Measurements from ENCODE around the gene FOXO1. TPM values are rescaled to one million over a fixed set of nuclear protein-coding genes. Genes with fewer than 3 reads are reported as not detected.

The FOXO1 gene
- total RNA-seq, 1 experiment from 2014 or later: 12.2 TPM

DNA sequence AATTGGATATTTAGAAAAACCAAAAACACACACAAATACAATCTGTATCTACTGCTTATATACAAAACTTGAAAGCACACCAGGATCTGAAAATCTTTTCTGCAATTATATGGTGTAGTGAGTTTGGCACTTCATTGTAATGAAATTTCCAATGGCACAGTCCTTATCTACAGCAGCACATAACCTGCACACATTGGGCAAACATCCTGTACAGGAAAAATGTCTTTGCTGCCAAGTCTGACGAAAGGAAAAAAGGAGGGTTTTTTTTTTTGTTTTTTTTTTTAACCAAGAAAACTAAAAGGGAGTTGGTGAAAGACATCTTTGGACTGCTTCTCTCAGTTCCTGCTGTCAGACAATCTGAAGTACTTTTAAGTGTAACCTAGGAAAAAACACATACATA is 107.8 kb downstream of the FOXO1 start:
- DNase-seq (ENCODE audit: low read depth, low spot score) (no peak), ATAC-seq (no peak)
- Histone ChIP-seq H3K9me3 (ENCODE audit: control insufficient read depth in 1 of 2, insufficient read depth in 1 of 2, low read depth in 1 of 2, low read length in 2 of 2) (no peaks in the 10 kb centered on the region), H2AFZ (ENCODE audit: low read depth, low read length, poor library complexity, severe bottlenecking) (no peak overlapping the region), H3K4me1 (ENCODE audit: control insufficient read depth in 1 of 2, insufficient read depth in 2 of 2, low read length in 2 of 2) (no peaks in the 10 kb centered on the region), H3K9ac (ENCODE audit: low read length) (no peak overlapping the region), H3K27ac (ENCODE audit: low read depth, low read length) (no peak overlapping the region), H3K27me3 (ENCODE audit: insufficient read depth, low read length) (no peaks in the 10 kb centered on the region), H3K79me2 (ENCODE audit: insufficient read depth, low read length) (no peaks in the 10 kb centered on the region), H3K4me3 (replicated peaks in 1 of 2; ENCODE audit: low read depth in 1 of 2, low read length in 2 of 2) (no peak overlapping the region), H3K9me2 (ENCODE audit: insufficient read depth) (no peaks in the 10 kb centered on the region), H4K20me1 (ENCODE audit: insufficient read depth) (no peaks in the 10 kb centered on the region), H3K4me2 (ENCODE audit: low read length) (no peak overlapping the region), H3K36me3 (ENCODE audit: control insufficient read depth in 1 of 2, insufficient read depth in 2 of 2, low read length in 2 of 2) (no peaks in the 10 kb centered on the region)
- no peak for TF ChIP-seq RAD21 (IDR thresholded peaks at IDR 0.05; ENCODE audit: low read depth)
- no peak for TF ChIP-seq REST (IDR thresholded peaks at IDR 0.05; ENCODE audit: low read depth)
- no peak for TF ChIP-seq POLR2AphosphoS5 (IDR thresholded peaks at IDR 0.05; ENCODE audit: low read depth, low read length)
- no peak for TF ChIP-seq ELF1 (IDR thresholded peaks at IDR 0.05; ENCODE audit: borderline replicate concordance, low read depth)
- no peak for TF ChIP-seq EZH2phosphoT487 (IDR thresholded peaks at IDR 0.05; ENCODE audit: borderline replicate concordance)
- TF ChIP-seq, protein P1, sequence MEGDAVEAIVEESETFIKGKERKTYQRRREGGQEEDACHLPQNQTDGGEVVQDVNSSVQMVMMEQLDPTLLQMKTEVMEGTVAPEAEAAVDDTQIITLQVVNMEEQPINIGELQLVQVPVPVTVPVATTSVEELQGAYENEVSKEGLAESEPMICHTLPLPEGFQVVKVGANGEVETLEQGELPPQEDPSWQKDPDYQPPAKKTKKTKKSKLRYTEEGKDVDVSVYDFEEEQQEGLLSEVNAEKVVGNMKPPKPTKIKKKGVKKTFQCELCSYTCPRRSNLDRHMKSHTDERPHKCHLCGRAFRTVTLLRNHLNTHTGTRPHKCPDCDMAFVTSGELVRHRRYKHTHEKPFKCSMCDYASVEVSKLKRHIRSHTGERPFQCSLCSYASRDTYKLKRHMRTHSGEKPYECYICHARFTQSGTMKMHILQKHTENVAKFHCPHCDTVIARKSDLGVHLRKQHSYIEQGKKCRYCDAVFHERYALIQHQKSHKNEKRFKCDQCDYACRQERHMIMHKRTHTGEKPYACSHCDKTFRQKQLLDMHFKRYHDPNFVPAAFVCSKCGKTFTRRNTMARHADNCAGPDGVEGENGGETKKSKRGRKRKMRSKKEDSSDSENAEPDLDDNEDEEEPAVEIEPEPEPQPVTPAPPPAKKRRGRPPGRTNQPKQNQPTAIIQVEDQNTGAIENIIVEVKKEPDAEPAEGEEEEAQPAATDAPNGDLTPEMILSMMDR (IDR thresholded peaks at IDR 0.05 in 2 of 3, conservative IDR thresholded peaks at IDR 0.05 in 1 of 3; ENCODE audit: borderline replicate concordance in 1 of 3, insufficient read depth in 1 of 3, low read depth in 2 of 3, low read length in 2 of 3): no peak
- no peak for TF ChIP-seq EZH2 (IDR thresholded peaks at IDR 0.05)
- ChIA-PET RAD21 (ENCODE audit: low non-redundant PET in 1 of 2, low total read pairs in 2 of 2, uncharacterized antibody in 2 of 2, unreplicated experiment in 2 of 2) (no interaction called here), POLR2A (no interaction called here), CTCF (no interaction called here)
- BruUV-seq (replicated peaks): no TSS peak
- intact Hi-C loops (cut with micrococcal nuclease): no loop called here

Measured in HCT116 (cell line).